ENCODE measurements around the gene ZNF391.
"Not testable (repeated sequence)": the region's sequence is repeated elsewhere in the genome, so short reads cannot be mapped to it uniquely, and the experiment has no call there.

Gene ZNF391

GRCh38 chr6:27422651-27423332, 34.2 kb downstream of the ZNF391 start:
- DNase-seq (ENCODE audit: low read depth in 1 of 2, low spot score in 1 of 2): no peak

GRCh38 chr6:27424851-27425250, 36.3 kb downstream of the ZNF391 start:
- DNase-seq (ENCODE audit: low read depth in 1 of 2, low spot score in 1 of 2): not testable (repeated sequence)

GRCh38 chr6:27426045-27426620, 37.6 kb downstream of the ZNF391 start:
- no peak for DNase-seq (ENCODE audit: low read depth in 1 of 2, low spot score in 1 of 2)

- no peak for DNase-seq (ENCODE audit: low read depth in 1 of 2, low spot score in 1 of 2)
Observed at GRCh38 chr6:27428502-27428901, 39.9 kb downstream of the ZNF391 start.

- DNase-seq (ENCODE audit: low read depth in 1 of 2, low spot score in 1 of 2): no peak
Observed at GRCh38 chr6:27428966-27429365, 40.4 kb downstream of the ZNF391 start.

GRCh38 chr6:27433714-27434113, 45.2 kb downstream of the ZNF391 start:
- DNase-seq (ENCODE audit: low read depth in 1 of 2, low spot score in 1 of 2): no peak

- no peak for DNase-seq (ENCODE audit: low read depth in 1 of 2, low spot score in 1 of 2)
Observed at GRCh38 chr6:27439371-27439770, 50.8 kb downstream of the ZNF391 start.

- DNase-seq (ENCODE audit: low read depth in 1 of 2, low spot score in 1 of 2): no peak
Observed at GRCh38 chr6:27441001-27441400, 52.4 kb downstream of the ZNF391 start.

GRCh38 chr6:27442932-27443331, 54.4 kb downstream of the ZNF391 start:
- DNase-seq (ENCODE audit: low read depth in 1 of 2, low spot score in 1 of 2): no peak

- no peak for DNase-seq (ENCODE audit: low read depth in 1 of 2, low spot score in 1 of 2)
Observed at GRCh38 chr6:27448456-27448855, 59.9 kb downstream of the ZNF391 start.

- no peak for DNase-seq (ENCODE audit: low read depth in 1 of 2, low spot score in 1 of 2)
Observed at GRCh38 chr6:27451660-27452390, 63.3 kb downstream of the ZNF391 start.

GRCh38 chr6:27452496-27452897, 63.9 kb downstream of the ZNF391 start:
- DNase-seq (ENCODE audit: low read depth in 1 of 2, low spot score in 1 of 2): no peak
